Hair follicle dermal papilla cell (primary cell): ENCODE results near the gene CNTN5. TPM values are rescaled to one million over a fixed set of nuclear protein-coding genes. Genes with fewer than 3 reads are reported as not detected.

Source experiments
- total RNA-seq: library from RNA; depleted of rRNA; stranded (reverse); fragments of >200 nt; gene quantifications from 2 replicates; pipeline ENCODE4 v1.2.3, GENCODE V29; 2012

Gene CNTN5
- total RNA-seq: 0.36 and 1.9 TPM in 2 replicates

GRCh38 chr11:99020352-99021225, at the start of gene CNTN5:
CNTN5 (plus strand) TSS chr11:99020949.

